ENCODE measurements around the gene SCP2.

The SCP2 gene

DNA sequence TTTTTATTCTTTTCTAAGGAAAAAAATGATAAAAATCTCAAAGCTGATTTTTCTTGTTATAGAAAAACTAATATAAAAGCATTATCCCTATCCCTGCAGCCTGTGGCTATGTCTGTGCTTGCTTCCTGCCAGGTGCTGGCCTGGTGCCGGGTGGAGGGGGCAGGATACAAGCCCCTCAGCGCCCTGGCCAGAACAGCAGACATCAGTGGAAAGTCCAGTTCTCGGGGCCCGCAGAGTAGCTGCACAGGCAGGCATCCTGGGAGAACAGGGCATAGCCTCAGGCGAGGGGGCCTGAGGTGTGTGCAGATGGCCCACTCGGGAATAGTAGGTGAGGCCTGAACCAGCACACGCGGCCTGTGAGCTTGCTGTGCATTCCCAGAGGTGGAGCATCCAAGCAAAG, 158.3 kb downstream of the SCP2 start:
- no peak for DNase-seq

GRCh38 chr1:53086491-53087070, 159.5 kb downstream of the SCP2 start:
- no peak for DNase-seq

DNA sequence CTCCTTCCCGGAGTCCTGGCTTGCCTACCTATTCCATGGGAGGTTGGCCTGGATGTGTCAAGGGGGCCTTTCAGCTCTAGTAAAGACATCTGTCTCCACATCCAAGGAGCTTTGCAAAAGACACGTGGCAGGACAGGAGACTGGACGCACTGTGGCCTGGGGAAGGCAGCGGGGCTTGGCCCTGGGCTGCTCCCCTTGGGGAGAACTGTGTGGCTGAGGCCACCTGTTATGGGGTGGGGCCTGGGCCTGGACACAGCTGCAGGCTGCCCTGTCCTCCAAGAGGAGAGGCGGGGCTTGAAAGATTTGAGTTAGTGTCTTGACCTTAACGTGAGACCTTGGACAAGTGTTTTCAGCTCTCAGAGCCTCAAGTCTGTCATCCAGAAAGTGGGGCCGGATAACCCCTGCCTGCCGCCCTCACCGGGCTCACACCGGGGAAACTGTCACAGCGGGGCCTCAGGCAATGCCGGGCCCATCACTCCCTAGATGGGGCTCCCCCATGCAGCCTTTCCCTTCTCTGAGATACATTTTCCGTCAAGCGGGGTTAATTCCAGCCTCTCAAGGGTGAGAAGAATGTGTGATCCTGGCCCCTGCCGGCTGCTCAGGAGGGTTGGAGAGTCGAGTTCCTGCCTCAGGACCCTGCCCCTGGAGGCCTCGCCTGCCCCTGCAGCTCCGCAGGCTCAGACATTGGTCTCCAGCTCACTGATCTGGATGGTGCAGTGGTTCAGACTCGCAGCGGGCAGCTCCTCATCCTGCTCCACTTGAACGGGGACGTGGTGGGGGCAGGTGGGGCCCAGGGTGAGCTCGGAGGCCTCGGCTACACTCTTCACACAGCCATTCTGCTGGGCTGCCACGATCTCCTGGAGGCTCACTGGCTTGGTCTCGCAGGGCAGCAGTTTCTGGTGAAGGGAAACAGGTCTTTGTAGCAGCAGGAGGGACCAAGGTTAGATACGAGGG, 160.5 kb downstream of the SCP2 start:
- DNase-seq = no peak

DNA sequence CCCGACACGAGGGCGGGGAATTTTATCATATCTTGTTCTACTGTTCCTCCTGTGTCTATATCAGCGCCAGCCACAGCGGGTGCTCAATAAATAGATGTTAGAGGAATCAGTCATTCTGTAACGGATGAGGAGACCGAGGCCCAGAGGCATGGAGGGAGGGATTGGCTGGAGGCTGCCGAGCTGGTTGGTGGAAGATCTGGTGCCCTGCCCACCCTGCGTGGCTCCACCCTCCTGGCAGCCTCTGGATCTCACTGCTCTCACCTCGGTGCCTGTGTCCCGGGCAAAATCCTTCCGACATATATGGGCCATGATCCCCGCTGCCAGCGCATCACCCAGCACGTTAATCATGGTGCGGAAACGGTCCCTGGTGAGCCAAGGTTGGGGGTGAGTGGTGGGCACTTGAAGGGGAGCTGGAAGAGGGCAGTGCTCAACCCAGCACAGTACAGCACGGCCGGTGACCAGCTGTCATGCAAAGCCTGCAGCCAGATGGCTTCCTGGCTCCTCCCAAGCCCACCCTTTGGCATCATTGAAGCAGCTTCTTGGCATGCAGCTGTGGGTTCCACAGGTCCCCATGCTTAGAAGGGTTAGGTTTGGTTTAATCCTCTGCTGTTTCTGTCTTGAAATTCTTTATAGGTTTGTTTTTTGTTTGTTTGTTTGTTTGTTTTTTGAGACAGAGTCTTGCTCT, 161.7 kb downstream of the SCP2 start:
- DNase-seq = no peak

- DNase-seq = no peak
Observed at GRCh38 chr1:53089478-53090226, 162.6 kb downstream of the SCP2 start.

GRCh38 chr1:53090227-53091147, 163.4 kb downstream of the SCP2 start:
- DNase-seq = no peak

DNA sequence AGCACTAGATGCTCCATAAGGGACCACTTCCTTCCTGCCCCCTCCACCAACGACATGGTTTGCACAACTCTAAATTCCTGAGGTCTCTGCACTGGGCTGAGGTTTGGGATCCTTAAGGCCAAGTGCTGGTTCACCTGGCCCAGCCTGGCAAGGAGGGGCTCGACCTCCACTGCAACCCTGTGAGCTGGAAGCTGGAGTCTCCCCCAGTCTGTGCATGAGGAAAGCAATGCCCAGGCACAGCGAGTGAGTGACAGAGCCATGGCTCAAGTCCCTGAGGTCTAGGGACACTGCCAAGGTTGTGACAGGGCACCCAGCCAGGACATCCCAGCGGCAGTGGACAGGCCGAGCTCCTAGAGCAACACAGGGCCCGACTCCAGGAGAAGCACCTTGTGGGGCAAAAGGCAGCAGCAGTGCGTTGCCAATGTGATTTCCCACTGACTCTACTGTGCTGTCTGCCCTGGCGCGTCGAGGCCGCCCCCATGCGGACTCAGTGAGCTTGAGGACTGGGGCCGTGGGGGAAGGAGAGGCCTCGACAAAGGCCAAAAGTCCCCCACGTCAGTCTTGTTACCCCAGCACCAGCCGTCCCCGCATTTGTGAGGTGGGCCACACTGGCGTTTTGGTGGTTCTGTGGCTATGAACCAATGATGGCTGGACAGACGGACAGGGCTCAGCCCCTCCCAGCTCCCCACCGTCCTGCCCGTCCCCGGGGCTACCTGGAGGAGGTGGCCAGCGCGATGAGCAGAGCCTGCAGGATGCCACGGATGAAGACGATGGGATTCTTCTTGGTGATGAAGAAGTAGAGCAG, 165.0 kb downstream of the SCP2 start:
- DNase-seq = no peak

- DNase-seq = no peak
Observed at GRCh38 chr1:53092659-53093450, 165.8 kb downstream of the SCP2 start.

DNA sequence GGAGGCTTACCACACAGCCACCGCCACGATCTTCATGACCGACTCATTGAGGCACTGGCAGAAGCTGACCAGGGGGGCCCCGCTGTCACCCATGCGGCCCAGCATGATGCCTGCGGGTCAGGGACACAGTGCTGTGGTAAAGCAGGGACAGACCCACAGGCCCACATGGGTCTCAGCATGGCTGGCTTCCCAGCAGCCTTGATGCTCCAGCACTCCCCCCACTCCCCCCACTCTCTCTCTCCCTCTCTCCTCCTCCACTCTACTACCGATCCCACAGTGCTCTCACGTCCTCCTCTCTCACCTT, 166.3 kb downstream of the SCP2 start:
- DNase-seq = no peak

DNA sequence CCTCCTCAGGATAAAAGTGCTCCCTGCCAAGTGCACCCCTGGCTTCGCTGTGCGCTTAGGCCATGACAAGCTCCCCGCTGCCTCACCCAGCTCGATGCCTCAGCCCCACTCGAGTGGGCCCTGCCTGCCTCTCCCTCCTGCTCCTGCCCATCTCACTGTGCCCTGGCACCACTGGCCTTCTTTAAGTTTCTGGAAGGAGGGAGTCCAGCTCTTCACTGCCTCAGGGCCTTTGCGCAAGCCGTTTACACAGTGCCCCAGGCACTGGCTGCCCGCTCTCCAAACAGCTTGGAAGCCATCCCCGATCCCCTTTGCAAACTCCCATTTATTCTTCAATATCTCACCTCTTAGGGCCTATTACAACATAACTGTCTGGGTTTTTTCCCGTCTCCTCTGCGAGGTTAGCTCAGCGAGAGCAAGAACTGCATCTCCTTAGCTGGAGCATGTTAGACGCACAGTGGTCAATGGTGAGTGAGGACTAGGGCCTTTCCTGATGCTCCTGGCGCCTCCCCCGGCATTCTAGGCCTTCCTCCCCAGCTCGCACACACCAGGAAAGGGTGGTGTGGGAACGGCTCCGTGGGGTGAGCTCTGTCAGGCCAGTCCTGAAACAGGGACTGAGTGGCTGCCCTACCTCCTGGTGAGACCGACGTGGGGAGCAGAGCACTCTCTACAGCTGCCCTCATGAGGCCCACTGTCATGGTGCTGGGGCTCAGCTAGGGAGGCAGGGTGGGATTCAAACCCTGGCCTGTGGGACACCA, 166.9 kb downstream of the SCP2 start:
- DNase-seq = no peak

DNA sequence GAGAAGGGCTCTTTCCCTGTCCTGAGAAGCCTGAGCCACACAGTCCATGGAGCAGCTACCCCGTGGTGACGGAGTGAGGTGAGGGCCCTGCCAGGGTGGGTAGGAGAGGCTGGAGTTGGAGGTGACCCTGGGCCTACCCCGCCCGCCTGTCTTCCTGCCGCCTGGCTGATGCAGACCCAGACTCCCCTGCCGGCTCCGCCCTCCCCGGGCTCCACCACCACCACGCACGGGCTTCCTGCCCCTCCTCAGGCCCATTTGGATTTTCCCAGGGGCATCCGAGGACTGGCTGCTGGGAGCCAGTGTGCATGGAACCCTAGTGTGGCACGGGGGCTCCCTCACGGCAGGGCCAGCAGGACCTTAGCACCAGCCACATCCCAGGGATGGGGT, 167.4 kb downstream of the SCP2 start:
- no peak for DNase-seq

Measured in CD4-positive, alpha-beta T cell treated with Interleukin-17A for 4 hours (primary cell).